Measurements from ENCODE around the gene USH1C.

- TF ChIP-seq EZH2 (IDR thresholded peaks at IDR 0.05; ENCODE audit: insufficient read depth, poor library complexity, severe bottlenecking) (no peak), EZH2phosphoT487 (IDR thresholded peaks at IDR 0.05; ENCODE audit: insufficient read depth, low read depth) (no peak)
Observed at GRCh38 chr11:17543574-17544180, 539 bp downstream of the USH1C start.
